WTC11 (cell line): Measurements from ENCODE around the gene SOX5.

Experiments used
- JUN ChIP-seq: sonication (generic); formaldehyde crosslinking; IDR thresholded peaks from 2 replicates; pipeline ENCODE4 v1.8.0; 2023; ENCODE audit warnings: mild to moderate bottlenecking, missing genetic modification reagents
- TF ChIP-seq, protein P1 (sequence below): sonication (generic); formaldehyde crosslinking; IDR thresholded peaks from 2 replicates; pipeline ENCODE4 v1.8.0; 2022; ENCODE audit warnings: mild to moderate bottlenecking, missing genetic modification reagents
- TF ChIP-seq, protein P2 (sequence below): fragments of 200-600 bp; IDR thresholded peaks from 2 replicates; pipeline ENCODE4 v1.8.0; 2022; ENCODE audit warnings: antibody characterized with exemption
- TF ChIP-seq, protein P3 (sequence below): sonication (generic); formaldehyde crosslinking; IDR thresholded peaks from 2 replicates; pipeline ENCODE4 v1.8.0; 2023; ENCODE audit warnings: missing genetic modification reagents, mild to moderate bottlenecking, borderline replicate concordance

DNA sequence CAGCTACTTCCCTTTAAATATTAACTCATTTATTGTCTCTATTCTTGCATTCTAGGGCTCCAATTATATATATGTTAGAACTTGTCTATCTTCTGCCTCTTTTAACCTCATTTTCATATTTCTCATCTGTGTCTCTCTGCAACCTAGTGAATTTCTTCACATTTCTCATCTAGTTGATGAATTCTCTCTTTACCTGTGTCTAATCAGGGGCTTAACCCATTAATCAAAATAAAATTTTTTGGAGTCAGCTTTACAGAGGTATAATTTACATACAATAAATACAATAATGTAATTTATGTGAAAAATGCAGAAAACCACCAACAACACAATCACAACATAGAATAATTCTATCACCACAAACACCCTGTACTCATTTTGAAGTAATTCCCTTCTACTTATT lies 255.2 kb downstream of the SOX5 start:
- TF ChIP-seq, protein P1, sequence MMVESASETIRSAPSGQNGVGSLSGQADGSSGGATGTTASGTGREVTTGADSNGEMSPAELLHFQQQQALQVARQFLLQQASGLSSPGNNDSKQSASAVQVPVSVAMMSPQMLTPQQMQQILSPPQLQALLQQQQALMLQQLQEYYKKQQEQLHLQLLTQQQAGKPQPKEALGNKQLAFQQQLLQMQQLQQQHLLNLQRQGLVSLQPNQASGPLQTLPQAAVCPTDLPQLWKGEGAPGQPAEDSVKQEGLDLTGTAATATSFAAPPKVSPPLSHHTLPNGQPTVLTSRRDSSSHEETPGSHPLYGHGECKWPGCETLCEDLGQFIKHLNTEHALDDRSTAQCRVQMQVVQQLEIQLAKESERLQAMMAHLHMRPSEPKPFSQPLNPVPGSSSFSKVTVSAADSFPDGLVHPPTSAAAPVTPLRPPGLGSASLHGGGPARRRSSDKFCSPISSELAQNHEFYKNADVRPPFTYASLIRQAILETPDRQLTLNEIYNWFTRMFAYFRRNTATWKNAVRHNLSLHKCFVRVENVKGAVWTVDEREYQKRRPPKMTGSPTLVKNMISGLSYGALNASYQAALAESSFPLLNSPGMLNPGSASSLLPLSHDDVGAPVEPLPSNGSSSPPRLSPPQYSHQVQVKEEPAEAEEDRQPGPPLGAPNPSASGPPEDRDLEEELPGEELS (CRISPR knock-in tag) = no peak
- TF ChIP-seq, protein P2, sequence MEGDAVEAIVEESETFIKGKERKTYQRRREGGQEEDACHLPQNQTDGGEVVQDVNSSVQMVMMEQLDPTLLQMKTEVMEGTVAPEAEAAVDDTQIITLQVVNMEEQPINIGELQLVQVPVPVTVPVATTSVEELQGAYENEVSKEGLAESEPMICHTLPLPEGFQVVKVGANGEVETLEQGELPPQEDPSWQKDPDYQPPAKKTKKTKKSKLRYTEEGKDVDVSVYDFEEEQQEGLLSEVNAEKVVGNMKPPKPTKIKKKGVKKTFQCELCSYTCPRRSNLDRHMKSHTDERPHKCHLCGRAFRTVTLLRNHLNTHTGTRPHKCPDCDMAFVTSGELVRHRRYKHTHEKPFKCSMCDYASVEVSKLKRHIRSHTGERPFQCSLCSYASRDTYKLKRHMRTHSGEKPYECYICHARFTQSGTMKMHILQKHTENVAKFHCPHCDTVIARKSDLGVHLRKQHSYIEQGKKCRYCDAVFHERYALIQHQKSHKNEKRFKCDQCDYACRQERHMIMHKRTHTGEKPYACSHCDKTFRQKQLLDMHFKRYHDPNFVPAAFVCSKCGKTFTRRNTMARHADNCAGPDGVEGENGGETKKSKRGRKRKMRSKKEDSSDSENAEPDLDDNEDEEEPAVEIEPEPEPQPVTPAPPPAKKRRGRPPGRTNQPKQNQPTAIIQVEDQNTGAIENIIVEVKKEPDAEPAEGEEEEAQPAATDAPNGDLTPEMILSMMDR = no peak
- TF ChIP-seq JUN = no peak
- TF ChIP-seq, protein P3, sequence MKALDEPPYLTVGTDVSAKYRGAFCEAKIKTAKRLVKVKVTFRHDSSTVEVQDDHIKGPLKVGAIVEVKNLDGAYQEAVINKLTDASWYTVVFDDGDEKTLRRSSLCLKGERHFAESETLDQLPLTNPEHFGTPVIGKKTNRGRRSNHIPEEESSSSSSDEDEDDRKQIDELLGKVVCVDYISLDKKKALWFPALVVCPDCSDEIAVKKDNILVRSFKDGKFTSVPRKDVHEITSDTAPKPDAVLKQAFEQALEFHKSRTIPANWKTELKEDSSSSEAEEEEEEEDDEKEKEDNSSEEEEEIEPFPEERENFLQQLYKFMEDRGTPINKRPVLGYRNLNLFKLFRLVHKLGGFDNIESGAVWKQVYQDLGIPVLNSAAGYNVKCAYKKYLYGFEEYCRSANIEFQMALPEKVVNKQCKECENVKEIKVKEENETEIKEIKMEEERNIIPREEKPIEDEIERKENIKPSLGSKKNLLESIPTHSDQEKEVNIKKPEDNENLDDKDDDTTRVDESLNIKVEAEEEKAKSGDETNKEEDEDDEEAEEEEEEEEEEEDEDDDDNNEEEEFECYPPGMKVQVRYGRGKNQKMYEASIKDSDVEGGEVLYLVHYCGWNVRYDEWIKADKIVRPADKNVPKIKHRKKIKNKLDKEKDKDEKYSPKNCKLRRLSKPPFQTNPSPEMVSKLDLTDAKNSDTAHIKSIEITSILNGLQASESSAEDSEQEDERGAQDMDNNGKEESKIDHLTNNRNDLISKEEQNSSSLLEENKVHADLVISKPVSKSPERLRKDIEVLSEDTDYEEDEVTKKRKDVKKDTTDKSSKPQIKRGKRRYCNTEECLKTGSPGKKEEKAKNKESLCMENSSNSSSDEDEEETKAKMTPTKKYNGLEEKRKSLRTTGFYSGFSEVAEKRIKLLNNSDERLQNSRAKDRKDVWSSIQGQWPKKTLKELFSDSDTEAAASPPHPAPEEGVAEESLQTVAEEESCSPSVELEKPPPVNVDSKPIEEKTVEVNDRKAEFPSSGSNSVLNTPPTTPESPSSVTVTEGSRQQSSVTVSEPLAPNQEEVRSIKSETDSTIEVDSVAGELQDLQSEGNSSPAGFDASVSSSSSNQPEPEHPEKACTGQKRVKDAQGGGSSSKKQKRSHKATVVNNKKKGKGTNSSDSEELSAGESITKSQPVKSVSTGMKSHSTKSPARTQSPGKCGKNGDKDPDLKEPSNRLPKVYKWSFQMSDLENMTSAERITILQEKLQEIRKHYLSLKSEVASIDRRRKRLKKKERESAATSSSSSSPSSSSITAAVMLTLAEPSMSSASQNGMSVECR (CRISPR knock-in tag) = no peak
